AG04449 (cell line): ENCODE measurements around the gene CIZ1.

Source experiments
- CTCF ChIA-PET: fragments of 350-600 bp; formaldehyde crosslinking; extraction: SDS; loops from one replicate; lab custom pipeline; 2021; ENCODE audit warnings: antibody characterized with exemption; lab: Yijun Ruan, JAX
- POLR2A ChIA-PET: fragments of 400-600, 350-600 bp; formaldehyde crosslinking; extraction: SDS; loops from one replicate; lab custom pipeline; 2020; ENCODE audit warnings: antibody characterized with exemption, inconsistent platforms; lab: Yijun Ruan, JAX
- DNase-seq: peaks from one replicate; pipeline ENCODE4 v3.0.0-alpha.2; 2010; ENCODE audit warnings: low read depth, low spot score
- H3K4me3 ChIP-seq: 2 replicates; pipeline ENCODE4 v1.5.1; 2011; ENCODE audit warnings: low read depth, mild to moderate bottlenecking, control low read depth, low read length
- TF ChIP-seq, protein P1 (sequence below): IDR thresholded peaks from one replicate; pipeline ENCODE4 v1.5.1; 2011; ENCODE audit warnings: mild to moderate bottlenecking, moderate library complexity, low read length, control low read depth, inconsistent platforms; ENCODE audit not compliant: insufficient read depth; ENCODE audit errors: missing control alignments

CIZ1 gene

DNA sequence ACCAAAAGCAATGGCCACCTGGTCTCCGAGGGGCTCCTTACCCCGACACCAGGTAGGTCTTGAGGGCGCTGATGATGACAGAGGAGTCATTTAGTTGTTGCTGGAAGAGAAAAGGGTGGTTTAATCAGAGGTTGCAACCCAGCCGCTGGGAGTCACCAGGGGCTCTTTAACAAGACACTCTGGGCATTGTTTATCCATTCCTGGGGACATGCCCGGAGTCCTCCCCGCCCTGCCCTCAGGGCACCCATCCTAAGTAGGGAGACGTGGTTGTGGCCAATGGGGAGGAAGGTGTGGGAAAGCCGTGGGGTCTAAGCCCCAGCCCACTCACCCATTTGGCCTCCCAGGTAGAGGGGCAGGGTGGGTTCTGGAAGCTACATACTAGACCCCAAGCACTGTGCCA is 66.9 kb downstream of the CIZ1 start:
- H3K4me3 ChIP-seq = no peak overlapping the region
- no peak for DNase-seq
- POLR2A ChIA-PET = no interaction called here
- CTCF ChIA-PET = interaction anchor here (0.6 to 6.8 kb wide), 25 partner anchors 9 to 322 kb away, joined by 3 to 112 read pairs (median 4); no protein-coding TSS in a partner anchor
- TF ChIP-seq, protein P1, sequence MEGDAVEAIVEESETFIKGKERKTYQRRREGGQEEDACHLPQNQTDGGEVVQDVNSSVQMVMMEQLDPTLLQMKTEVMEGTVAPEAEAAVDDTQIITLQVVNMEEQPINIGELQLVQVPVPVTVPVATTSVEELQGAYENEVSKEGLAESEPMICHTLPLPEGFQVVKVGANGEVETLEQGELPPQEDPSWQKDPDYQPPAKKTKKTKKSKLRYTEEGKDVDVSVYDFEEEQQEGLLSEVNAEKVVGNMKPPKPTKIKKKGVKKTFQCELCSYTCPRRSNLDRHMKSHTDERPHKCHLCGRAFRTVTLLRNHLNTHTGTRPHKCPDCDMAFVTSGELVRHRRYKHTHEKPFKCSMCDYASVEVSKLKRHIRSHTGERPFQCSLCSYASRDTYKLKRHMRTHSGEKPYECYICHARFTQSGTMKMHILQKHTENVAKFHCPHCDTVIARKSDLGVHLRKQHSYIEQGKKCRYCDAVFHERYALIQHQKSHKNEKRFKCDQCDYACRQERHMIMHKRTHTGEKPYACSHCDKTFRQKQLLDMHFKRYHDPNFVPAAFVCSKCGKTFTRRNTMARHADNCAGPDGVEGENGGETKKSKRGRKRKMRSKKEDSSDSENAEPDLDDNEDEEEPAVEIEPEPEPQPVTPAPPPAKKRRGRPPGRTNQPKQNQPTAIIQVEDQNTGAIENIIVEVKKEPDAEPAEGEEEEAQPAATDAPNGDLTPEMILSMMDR = no peak

DNA sequence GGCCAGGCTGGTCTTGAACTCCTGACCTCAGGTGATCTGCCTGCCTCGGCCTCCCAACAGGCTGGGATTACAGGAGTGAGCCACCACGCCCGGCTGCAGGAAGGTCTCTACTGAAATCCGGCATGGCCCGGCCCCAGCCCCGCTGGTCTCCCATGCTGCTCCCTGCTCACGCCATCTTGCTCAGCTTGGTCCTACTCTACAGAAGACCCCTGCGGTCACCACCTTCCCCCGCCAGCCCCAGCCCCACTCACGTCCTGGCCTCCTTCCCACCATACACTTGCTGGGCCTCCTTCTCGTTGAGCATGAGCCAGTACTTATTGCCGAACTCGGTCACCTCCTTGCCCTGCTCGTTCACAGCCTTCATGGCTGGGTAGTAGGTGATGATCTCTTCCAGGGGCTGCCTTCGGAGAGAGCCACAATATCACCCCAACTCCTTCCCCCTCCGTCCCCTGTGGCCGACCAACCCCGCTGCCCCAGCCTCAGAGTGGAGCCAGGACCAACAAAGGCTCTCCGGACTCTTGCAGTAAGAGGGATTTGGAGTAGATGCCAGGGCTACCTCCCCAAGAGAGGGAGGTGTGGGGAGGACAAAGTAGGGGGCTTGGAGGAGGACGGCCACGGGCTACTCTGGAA is 67.8 kb downstream of the CIZ1 start:
- TF ChIP-seq, protein P1 = no peak
- no peak for DNase-seq
- ChIA-PET POLR2A (no interaction called here), CTCF (interaction anchor here (1.1 to 6.8 kb wide), 7 partner anchors 8 to 180 kb away, joined by 4 to 112 read pairs (median 11); no protein-coding TSS in a partner anchor)
- no peak overlapping the region for H3K4me3 ChIP-seq

DNA sequence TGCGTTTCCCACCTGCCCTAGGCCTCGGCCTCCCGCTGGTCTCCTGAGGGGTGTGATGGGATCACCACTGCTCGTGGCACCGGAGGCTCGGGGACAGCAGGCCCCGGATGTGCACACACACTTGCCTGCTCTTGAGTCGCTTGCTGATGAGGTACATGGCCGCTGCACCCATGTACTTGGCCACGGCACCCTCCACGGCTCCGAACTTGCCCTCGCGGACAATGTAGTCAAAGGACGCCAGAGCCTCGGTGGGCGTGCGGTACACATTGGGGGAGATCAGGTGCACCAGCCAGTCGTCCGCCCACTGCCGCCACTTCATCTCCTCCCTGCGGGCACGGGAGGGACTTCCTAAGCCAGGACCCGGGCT is 68.6 kb downstream of the CIZ1 start:
- TF ChIP-seq, protein P1 = no peak
- POLR2A ChIA-PET = no interaction called here
- H3K4me3 ChIP-seq = no peak overlapping the region
- CTCF ChIA-PET = interaction anchor here (1.1 kb wide), 1 partner anchor 179 kb away, joined by 4 read pairs; no protein-coding TSS in a partner anchor
- no peak for DNase-seq

DNA sequence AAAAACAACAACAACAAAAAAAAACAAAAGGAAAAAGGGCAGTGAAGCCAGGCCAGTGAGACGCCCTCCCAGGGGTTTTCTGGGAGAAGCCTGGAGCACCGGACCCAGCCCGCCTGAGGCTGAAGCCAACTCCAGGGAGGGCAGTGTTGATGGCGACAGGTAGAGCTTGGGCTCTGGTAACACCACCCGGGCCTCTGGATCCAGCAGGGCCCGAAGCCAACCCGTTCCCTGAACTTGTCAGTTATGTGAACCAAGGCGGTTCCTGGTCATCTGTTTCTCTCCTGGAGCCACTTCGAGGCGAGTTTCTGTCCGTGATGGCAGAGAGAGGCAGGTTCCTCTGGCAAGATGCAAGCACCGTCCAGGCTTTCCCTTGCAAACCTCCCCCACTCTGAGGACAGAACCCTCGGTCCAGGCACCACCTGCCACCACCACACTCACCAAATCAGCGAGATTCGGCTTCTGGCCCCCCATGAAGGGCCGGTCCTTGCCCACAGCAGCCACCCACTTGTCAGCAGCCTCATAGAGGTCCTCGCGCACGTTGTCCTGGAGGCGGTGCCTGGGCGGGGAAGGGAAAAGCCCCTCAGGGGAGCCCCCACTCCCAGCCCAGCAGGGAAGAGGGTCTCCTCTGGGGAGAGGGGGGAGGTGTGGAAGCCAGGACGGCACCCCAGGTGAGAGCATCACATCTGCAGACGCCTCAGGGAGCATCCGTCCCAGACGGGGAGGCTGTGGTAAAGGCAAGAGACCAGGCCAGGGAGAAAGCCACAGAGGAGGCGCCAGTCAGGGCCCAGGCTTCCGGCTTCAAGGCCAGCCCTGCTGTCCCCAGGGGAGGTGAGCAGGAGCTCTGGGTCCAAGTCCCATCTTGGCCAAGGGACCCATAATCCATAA is 69.2 kb downstream of the CIZ1 start:
- no peak for DNase-seq
- CTCF ChIA-PET = interaction anchor here (1.1 kb wide), 1 partner anchor 179 kb away, joined by 4 read pairs; no protein-coding TSS in a partner anchor

DNA sequence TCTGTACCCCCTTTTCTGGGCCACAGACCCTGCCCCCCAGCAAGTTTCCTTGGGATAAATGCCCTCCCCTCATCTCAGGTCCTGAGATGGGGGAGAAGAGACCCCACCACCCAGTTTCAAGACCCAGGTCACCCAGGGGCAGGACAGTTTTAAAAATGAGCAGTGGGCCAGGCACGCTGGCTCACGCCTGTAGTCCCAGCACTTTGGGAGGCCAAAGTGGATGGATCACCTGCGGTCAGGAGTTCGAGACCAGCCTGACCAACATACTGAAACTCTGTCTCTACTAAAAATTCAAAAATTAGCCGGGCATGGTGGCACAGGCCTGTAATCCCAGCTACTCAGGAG is 69.9 kb downstream of the CIZ1 start:
- CTCF ChIA-PET = interaction anchor here (2.4 kb wide), 1 partner anchor 21 kb away, joined by 15 read pairs; no protein-coding TSS in a partner anchor
- H3K4me3 ChIP-seq = no peak overlapping the region
- TF ChIP-seq, protein P1 = no peak
- DNase-seq = no peak
- POLR2A ChIA-PET = no interaction called here

More for the DNA sequence above, 69.2 kb downstream of the CIZ1 start:
- POLR2A ChIA-PET = no interaction called here
- no peak overlapping the region for H3K4me3 ChIP-seq
- TF ChIP-seq, protein P1 = no peak
